Gastroesophageal sphincter (tissue), 3 donors: ENCODE results near the gene APBA2.

ENCODE experiments used
- POLR2A ChIP-seq, 2 donors: fragments of 450-650 bp; IDR thresholded peaks; one replicate each; pipeline ENCODE4 v1.6.1; 2017; ENCODE audit warnings: antibody characterized with exemption in 2 of 2, mild to moderate bottlenecking in 2 of 2, moderate library complexity in 1 of 2
- POLR2AphosphoS5 ChIP-seq: sonication (generic); formaldehyde crosslinking; IDR thresholded peaks from one replicate; pipeline ENCODE4 v1.6.1; 2017; ENCODE audit warnings: antibody characterized with exemption
- TF ChIP-seq, protein P1 (sequence below), 4 experiments: fragments of 200-600 bp in 2 of 4; fragments of 450-650 bp in 2 of 4; sonication (generic) in 1 of 4; IDR thresholded peaks; one replicate each; pipeline ENCODE4 v1.5.1; 2017 to 2019; ENCODE audit warnings: antibody characterized with exemption in 4 of 4, mild to moderate bottlenecking in 2 of 4, moderate library complexity in 2 of 4

DNA sequence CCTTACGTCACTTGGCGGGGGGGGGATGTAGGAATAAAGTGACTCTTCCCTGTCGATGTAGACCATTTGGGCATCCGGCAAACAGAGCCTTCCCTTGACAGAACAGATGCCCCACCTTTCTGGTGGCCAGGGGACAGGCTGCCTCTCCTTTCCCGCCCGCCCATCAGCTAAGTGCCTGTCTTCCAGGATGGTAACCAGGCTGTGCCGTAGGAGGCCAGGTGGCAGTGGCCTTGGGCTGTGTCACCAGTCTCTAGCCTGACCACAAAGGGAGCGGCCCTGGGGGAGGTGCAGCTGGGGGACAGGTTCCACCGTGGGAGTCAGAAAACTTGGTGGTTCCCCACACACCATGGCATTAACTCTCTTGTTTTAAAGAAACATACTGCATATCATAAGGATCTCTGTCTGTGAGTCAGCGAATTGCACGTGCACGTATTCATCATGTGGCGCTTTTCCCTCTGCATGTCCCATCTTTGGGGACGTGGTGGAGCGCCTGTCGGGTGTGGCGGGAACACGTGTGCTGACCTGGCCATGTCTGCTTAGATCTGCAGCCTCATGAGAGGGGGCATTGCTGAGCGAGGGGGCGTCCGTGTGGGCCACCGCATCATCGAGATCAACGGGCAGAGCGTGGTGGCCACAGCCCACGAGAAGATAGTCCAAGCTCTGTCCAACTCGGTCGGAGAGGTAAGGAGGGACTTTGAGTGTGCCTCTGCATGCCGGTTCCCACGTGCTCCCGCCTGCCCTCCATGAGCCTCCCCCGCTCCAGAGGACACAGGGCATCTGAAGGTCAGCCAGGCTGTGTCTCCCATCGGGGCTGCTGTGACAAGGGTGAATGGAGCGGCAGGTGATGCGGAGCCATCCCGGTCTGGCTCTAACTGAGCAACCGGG is 227.8 kb downstream of the APBA2 start:
- TF ChIP-seq, protein P1, sequence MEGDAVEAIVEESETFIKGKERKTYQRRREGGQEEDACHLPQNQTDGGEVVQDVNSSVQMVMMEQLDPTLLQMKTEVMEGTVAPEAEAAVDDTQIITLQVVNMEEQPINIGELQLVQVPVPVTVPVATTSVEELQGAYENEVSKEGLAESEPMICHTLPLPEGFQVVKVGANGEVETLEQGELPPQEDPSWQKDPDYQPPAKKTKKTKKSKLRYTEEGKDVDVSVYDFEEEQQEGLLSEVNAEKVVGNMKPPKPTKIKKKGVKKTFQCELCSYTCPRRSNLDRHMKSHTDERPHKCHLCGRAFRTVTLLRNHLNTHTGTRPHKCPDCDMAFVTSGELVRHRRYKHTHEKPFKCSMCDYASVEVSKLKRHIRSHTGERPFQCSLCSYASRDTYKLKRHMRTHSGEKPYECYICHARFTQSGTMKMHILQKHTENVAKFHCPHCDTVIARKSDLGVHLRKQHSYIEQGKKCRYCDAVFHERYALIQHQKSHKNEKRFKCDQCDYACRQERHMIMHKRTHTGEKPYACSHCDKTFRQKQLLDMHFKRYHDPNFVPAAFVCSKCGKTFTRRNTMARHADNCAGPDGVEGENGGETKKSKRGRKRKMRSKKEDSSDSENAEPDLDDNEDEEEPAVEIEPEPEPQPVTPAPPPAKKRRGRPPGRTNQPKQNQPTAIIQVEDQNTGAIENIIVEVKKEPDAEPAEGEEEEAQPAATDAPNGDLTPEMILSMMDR (IDR thresholded peaks at IDR 0.05) = no peak
- no peak for TF ChIP-seq POLR2A (IDR thresholded peaks at IDR 0.05)
- TF ChIP-seq POLR2AphosphoS5 = no peak
